Osteocyte (in vitro differentiated cells): ENCODE data around the gene TMEM54. TPM values are rescaled to one million over a fixed set of nuclear protein-coding genes. Genes with fewer than 3 reads are reported as not detected.

Experiments used
- DNase-seq: peaks from one replicate; pipeline ENCODE4 v3.0.0; 2021; ENCODE audit warnings: mixed read lengths; ENCODE audit not compliant: unreplicated experiment; ENCODE audit errors: extremely low spot score
- H3K27ac Mint-ChIP-seq: one replicate; pipeline ENCODE4 v1.8.0; 2021; ENCODE audit warnings: mild to moderate bottlenecking, mixed read lengths; ENCODE audit not compliant: unreplicated experiment
- H3K27me3 Mint-ChIP-seq: one replicate; pipeline ENCODE4 v1.8.0; 2021; ENCODE audit warnings: mixed read lengths; ENCODE audit not compliant: unreplicated experiment
- H3K36me3 Mint-ChIP-seq: one replicate; pipeline ENCODE4 v1.8.0; 2021; ENCODE audit warnings: mixed read lengths; ENCODE audit not compliant: unreplicated experiment
- H3K4me1 Mint-ChIP-seq: one replicate; pipeline ENCODE4 v1.8.0; 2021; ENCODE audit warnings: mixed read lengths; ENCODE audit not compliant: unreplicated experiment
- H3K4me3 Mint-ChIP-seq: one replicate; pipeline ENCODE4 v1.8.0; 2021; ENCODE audit warnings: mild to moderate bottlenecking, moderate library complexity, mixed read lengths; ENCODE audit not compliant: unreplicated experiment
- H3K9me3 Mint-ChIP-seq: one replicate; pipeline ENCODE4 v1.8.0; 2021; ENCODE audit warnings: mixed read lengths; ENCODE audit not compliant: unreplicated experiment
- total RNA-seq: library from RNA; stranded (reverse); gene quantifications from 2 replicates; pipeline ENCODE4 v1.2.1, GENCODE V29; 2021
- TF ChIP-seq, protein P1 (sequence below): fragments of 200-600 bp; sonication (generic); IDR thresholded peaks from 2 replicates; pipeline ENCODE4 v1.5.0; 2021; ENCODE audit warnings: antibody characterized with exemption, mild to moderate bottlenecking, moderate library complexity

Gene TMEM54
- total RNA-seq, 1 donor from 2014 or later, result 7.3 TPM

GRCh38 chr1:32899586-32900296, 1.4 kb downstream of the TMEM54 start:
- Mint-ChIP-seq H3K36me3 (no peaks in the 10 kb centered on the region), H3K9me3 (no peaks in the 10 kb centered on the region), H3K4me1 (peaks cover 9% of the 10 kb centered on the region), H3K27ac (no peak overlapping the region), H3K27me3 (peaks cover 7% of the 10 kb centered on the region), H3K4me3 (no peak overlapping the region)
- no peak for DNase-seq
- TF ChIP-seq, protein P1, sequence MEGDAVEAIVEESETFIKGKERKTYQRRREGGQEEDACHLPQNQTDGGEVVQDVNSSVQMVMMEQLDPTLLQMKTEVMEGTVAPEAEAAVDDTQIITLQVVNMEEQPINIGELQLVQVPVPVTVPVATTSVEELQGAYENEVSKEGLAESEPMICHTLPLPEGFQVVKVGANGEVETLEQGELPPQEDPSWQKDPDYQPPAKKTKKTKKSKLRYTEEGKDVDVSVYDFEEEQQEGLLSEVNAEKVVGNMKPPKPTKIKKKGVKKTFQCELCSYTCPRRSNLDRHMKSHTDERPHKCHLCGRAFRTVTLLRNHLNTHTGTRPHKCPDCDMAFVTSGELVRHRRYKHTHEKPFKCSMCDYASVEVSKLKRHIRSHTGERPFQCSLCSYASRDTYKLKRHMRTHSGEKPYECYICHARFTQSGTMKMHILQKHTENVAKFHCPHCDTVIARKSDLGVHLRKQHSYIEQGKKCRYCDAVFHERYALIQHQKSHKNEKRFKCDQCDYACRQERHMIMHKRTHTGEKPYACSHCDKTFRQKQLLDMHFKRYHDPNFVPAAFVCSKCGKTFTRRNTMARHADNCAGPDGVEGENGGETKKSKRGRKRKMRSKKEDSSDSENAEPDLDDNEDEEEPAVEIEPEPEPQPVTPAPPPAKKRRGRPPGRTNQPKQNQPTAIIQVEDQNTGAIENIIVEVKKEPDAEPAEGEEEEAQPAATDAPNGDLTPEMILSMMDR, result no peak

GRCh38 chr1:32898958-32899357, 2.2 kb downstream of the TMEM54 start:
- no peaks in the 10 kb centered on the region for H3K36me3 Mint-ChIP-seq
- H3K4me3 Mint-ChIP-seq, result peak overlapping the region; percentile 26
- no peak for DNase-seq
- H3K27ac Mint-ChIP-seq, result no peak overlapping the region
- TF ChIP-seq, protein P1, result no peak
- peaks cover 7% of the 10 kb centered on the region for H3K27me3 Mint-ChIP-seq
- peaks cover 9% of the 10 kb centered on the region for H3K4me1 Mint-ChIP-seq
- no peaks in the 10 kb centered on the region for H3K9me3 Mint-ChIP-seq

DNA sequence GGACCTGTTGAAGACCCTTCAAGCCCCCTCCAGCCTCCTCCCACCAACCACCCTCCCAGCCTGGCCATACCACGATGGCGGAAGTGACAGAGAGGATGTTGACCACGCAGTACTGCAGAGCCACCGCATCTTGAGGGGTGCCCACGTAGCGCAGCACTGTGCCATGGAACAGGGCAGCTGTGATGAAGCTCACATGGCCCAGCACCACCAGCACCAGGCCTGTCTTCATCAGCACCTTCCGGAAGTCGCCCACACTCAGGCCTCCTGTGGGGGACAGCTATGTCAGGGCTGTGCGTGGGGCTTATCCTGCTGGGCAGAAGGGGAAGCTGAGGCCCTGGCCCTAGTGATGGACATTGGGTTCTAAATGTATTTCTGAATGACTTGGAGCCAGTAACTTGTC, 3.1 kb downstream of the TMEM54 start:
- H3K9me3 Mint-ChIP-seq, result no peaks in the 10 kb centered on the region
- no peak for DNase-seq
- H3K4me3 Mint-ChIP-seq, result no peak overlapping the region
- H3K4me1 Mint-ChIP-seq, result peaks cover 16% of the 10 kb centered on the region
- no peak overlapping the region for H3K27ac Mint-ChIP-seq
- no peaks in the 10 kb centered on the region for H3K36me3 Mint-ChIP-seq
- TF ChIP-seq, protein P1, result no peak
- peaks cover 7% of the 10 kb centered on the region for H3K27me3 Mint-ChIP-seq

DNA sequence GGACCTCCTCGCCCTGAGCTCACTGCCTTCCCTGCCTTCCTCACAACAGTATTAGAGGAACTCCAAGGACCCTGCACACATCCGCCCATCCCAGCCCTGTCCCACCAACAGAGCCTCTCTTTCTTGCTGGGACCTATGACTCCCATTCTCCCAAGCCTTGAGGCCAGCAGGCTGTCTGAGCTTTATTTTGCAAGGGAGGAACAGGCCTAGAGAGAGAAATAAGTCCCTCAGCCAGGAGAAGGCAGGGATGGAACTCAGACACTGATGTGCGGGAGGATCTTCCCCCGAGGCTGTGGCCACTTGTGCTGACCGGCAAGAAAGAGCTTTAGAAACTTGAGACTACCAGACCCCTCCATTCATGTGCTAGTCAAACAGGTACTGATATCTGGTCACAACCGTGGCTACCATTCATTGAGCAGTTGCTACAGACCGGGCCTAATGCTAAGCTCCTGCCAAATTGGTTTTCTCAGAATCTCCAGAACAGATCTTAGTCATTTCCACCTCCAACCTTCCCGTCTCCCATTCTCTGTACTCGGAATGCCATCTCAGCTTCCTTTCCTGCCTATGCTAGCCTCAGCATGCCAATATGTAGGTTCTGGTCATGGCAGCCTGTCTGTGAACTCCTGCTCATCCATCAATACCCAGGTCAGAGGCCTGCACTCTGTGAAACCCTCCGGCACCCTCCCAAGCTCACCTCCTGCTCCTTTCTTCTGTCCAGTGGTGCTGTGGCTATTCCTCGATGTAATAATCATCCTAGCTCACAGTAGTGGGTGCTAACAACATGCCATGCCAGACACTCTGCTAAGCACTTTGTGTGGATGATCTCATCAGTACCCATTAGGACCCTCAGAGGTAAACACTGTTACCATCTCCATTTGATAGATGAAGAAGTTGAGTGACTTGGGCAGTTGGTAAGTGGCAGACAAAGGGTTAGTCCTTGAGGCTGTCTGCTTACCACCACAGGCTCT, 3.8 kb downstream of the TMEM54 start:
- Mint-ChIP-seq H3K4me1 (peaks cover 20% of the 10 kb centered on the region), H3K27me3 (peaks cover 6% of the 10 kb centered on the region), H3K27ac (no peak overlapping the region), H3K36me3 (no peaks in the 10 kb centered on the region), H3K9me3 (no peaks in the 10 kb centered on the region), H3K4me3 (no peak overlapping the region)
- no peak for DNase-seq
- TF ChIP-seq, protein P1, result no peak

DNA sequence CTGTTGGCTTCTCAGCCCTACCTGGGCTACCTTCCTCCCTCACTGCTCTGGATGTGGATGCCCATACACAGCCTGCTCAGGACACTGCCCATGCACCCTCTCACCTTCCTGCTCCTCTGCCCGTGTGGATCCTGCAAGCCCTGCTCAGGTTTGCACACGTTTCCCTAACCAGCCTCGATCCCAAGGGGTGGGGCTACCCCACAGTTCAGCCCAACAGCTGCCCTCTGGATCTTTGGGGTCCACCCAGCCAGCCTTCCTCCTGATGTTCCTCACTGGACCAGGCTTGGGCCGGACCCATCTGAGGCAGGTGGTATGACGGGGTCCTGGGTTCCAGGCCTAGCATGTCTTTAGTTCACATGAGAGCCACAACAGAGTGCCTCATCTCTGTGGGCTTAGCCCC, 4.7 kb downstream of the TMEM54 start:
- H3K27me3 Mint-ChIP-seq, result peaks cover 10% of the 10 kb centered on the region
- no peak for DNase-seq
- H3K27ac Mint-ChIP-seq, result no peak overlapping the region
- no peaks in the 10 kb centered on the region for H3K36me3 Mint-ChIP-seq
- H3K4me3 Mint-ChIP-seq, result no peak overlapping the region
- no peaks in the 10 kb centered on the region for H3K9me3 Mint-ChIP-seq
- TF ChIP-seq, protein P1, result no peak
- H3K4me1 Mint-ChIP-seq, result peaks cover 19% of the 10 kb centered on the region
